Measurements from ENCODE around the gene SFXN4.
"Not testable (repeated sequence)": the region's sequence is repeated elsewhere in the genome, so short reads cannot be mapped to it uniquely, and the experiment has no call there.

DNA sequence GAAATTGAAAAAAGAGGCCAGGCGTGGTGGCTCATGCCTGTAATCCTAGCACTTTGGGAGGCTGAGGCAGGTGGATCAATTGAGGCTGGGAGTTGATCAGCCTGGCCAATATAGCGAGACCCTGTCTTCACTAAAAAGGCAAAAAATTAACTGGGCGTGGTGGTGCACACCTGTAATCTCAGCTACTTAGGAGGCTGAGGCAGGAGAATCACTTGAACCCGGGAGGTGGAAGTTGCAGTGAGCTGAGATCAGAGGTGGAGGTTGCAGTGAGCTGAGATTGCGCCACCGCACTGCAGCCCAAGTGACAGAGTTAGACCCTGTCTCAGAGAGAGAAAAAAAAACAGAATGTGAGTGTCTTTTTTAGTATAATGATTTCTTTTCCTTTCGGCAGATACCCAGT is 59.6 kb downstream of the SFXN4 start:
- TF ChIP-seq, protein P1, sequence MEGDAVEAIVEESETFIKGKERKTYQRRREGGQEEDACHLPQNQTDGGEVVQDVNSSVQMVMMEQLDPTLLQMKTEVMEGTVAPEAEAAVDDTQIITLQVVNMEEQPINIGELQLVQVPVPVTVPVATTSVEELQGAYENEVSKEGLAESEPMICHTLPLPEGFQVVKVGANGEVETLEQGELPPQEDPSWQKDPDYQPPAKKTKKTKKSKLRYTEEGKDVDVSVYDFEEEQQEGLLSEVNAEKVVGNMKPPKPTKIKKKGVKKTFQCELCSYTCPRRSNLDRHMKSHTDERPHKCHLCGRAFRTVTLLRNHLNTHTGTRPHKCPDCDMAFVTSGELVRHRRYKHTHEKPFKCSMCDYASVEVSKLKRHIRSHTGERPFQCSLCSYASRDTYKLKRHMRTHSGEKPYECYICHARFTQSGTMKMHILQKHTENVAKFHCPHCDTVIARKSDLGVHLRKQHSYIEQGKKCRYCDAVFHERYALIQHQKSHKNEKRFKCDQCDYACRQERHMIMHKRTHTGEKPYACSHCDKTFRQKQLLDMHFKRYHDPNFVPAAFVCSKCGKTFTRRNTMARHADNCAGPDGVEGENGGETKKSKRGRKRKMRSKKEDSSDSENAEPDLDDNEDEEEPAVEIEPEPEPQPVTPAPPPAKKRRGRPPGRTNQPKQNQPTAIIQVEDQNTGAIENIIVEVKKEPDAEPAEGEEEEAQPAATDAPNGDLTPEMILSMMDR (IDR thresholded peaks at IDR 0.05), result not testable (repeated sequence)
- not testable (repeated sequence) for TF ChIP-seq POLR2A (IDR thresholded peaks at IDR 0.05)
